SK-N-SH (cell line): ENCODE measurements around the gene HPCAL1. TPM values are rescaled to one million over a fixed set of nuclear protein-coding genes. Genes with fewer than 3 reads are reported as not detected.

Source experiments
- CTCF ChIA-PET: fragments of 300-600, 350-600 bp; formaldehyde crosslinking; extraction: SDS; loops from one replicate; lab custom pipeline; 2021; lab: Yijun Ruan, JAX
- POLR2A ChIA-PET: fragments of 350-600 bp; sonication (Branson Sonifier 250); formaldehyde crosslinking; extraction: SDS; loops from one replicate; lab custom pipeline; 2020; ENCODE audit warnings: antibody characterized with exemption, inconsistent platforms; lab: Yijun Ruan, JAX
- DNase-seq: peaks from one replicate; pipeline ENCODE4 v3.0.0; 2012
- H2AFZ ChIP-seq: fragments of 200-600 bp; sonication (generic); 2 replicates; pipeline ENCODE4 v1.8.1; 2016; ENCODE audit warnings: antibody characterized with exemption, mild to moderate bottlenecking, low read depth
- H3F3A ChIP-seq: fragments of 200-600 bp; sonication (generic); replicated peaks from 2 replicates; pipeline ENCODE3; 2016; ENCODE audit warnings: antibody characterized with exemption, mild to moderate bottlenecking; ENCODE audit not compliant: insufficient read depth
- H3K27ac ChIP-seq, 2 experiments: fragments of 200-500 bp in 1 of 2; fragments of 200-600 bp in 1 of 2; sonication (Bioruptor generic) in 1 of 2; sonication (generic), shearing (Covaris generic) in 1 of 2; 2 replicates each; pipeline versions ENCODE4 v1.5.1 to v1.6.1; 2014 to 2016; ENCODE audit warnings: low read depth in 2 of 2, inconsistent platforms in 1 of 2, low read length in 1 of 2, mild to moderate bottlenecking in 1 of 2, mixed read lengths in 1 of 2
- H3K27me3 ChIP-seq: fragments of 200-600 bp; sonication (generic), shearing (Covaris generic); 2 replicates; pipeline ENCODE4 v1.6.1; 2016; ENCODE audit warnings: mixed run types; ENCODE audit not compliant: insufficient read depth
- H3K36me3 ChIP-seq, 2 experiments: fragments of 200-500 bp in 1 of 2; fragments of 200-600 bp in 1 of 2; sonication (Bioruptor generic) in 1 of 2; sonication (generic) in 1 of 2; replicated peaks in 1 of 2; 2 replicates each; pipeline versions ENCODE3 to v1.5.1; 2014 to 2016; ENCODE audit warnings: low read length in 1 of 2, mild to moderate bottlenecking in 1 of 2; ENCODE audit not compliant: insufficient read depth in 2 of 2, control insufficient read depth in 1 of 2
- H3K4me1 ChIP-seq, 2 experiments: fragments of 200-500 bp in 1 of 2; fragments of 200-600 bp in 1 of 2; sonication (Bioruptor generic) in 1 of 2; sonication (generic), shearing (Covaris generic) in 1 of 2; 2 replicates each; pipeline versions ENCODE4 v1.5.1 to v1.6.1; 2014 to 2016; ENCODE audit warnings: low read depth in 1 of 2, low read length in 1 of 2, mixed run types in 1 of 2; ENCODE audit not compliant: insufficient read depth in 2 of 2, control insufficient read depth in 1 of 2
- H3K4me2 ChIP-seq: fragments of 200-600 bp; sonication (generic), shearing (Covaris generic); 2 replicates; pipeline ENCODE4 v1.6.1; 2017; ENCODE audit warnings: mixed run types
- H3K4me3 ChIP-seq, 2 experiments: fragments of 200-500 bp in 1 of 2; fragments of 200-600 bp in 1 of 2; sonication (Bioruptor generic) in 1 of 2; sonication (generic), shearing (Covaris generic) in 1 of 2; 2 replicates each; pipeline versions ENCODE4 v1.5.1 to v1.8.1; 2014 to 2016; ENCODE audit warnings: low read depth in 2 of 2, inconsistent platforms in 1 of 2, low read length in 1 of 2, mild to moderate bottlenecking in 1 of 2, mixed read lengths in 1 of 2, moderate library complexity in 1 of 2
- H3K79me2 ChIP-seq: fragments of 200-600 bp; sonication (generic); 2 replicates; pipeline ENCODE4 v1.8.1; 2017; ENCODE audit warnings: mild to moderate bottlenecking; ENCODE audit not compliant: insufficient read depth
- H3K9ac ChIP-seq: fragments of 200-600 bp; sonication (generic); 2 replicates; pipeline ENCODE4 v1.6.1; 2017; ENCODE audit warnings: mixed run types
- H3K9me2 ChIP-seq: fragments of 200-600 bp; sonication (generic); 2 replicates; pipeline ENCODE4 v1.6.1; 2017; ENCODE audit warnings: mixed run types
- H3K9me3 ChIP-seq: fragments of 200-600 bp; sonication (generic); 2 replicates; pipeline ENCODE4 v1.6.1; 2017; ENCODE audit warnings: mixed run types, mild to moderate bottlenecking, moderate library complexity
- H4K20me1 ChIP-seq: fragments of 200-600 bp; sonication (generic); 2 replicates; pipeline ENCODE4 v1.6.1; 2017; ENCODE audit warnings: mild to moderate bottlenecking, mixed run types; ENCODE audit not compliant: insufficient read depth
- EZH2phosphoT487 ChIP-seq: fragments of 200-600 bp; sonication (generic); IDR thresholded peaks from 2 replicates; pipeline ENCODE4 v1.6.1; 2017; ENCODE audit warnings: low read depth, mixed run types, mild to moderate bottlenecking, antibody characterized with exemption, moderate library complexity, borderline replicate concordance
- FOSL2 ChIP-seq: IDR thresholded peaks from 2 replicates; pipeline ENCODE4 v1.4.0; 2012; ENCODE audit warnings: low read depth, mild to moderate bottlenecking, moderate library complexity, borderline replicate concordance
- FOXJ3 ChIP-seq: sonication (generic); formaldehyde crosslinking; IDR thresholded peaks from 2 replicates; pipeline ENCODE4 v1.5.1; 2020; ENCODE audit warnings: mild to moderate bottlenecking, missing genetic modification reagents
- FOXM1 ChIP-seq: IDR thresholded peaks from 2 replicates; pipeline ENCODE4 v1.4.0; 2012; ENCODE audit warnings: low read depth, mild to moderate bottlenecking
- GABPA ChIP-seq: IDR thresholded peaks from 2 replicates; pipeline ENCODE4 v1.4.0; 2012; ENCODE audit warnings: low read depth, mild to moderate bottlenecking
- MAX ChIP-seq: IDR thresholded peaks from 2 replicates; pipeline ENCODE4 v1.4.0; 2012; ENCODE audit warnings: low read depth
- MEF2A ChIP-seq: IDR thresholded peaks from 2 replicates; pipeline ENCODE4 v1.4.0; 2012; ENCODE audit warnings: low read depth, borderline replicate concordance
- NFIC ChIP-seq: IDR thresholded peaks from 2 replicates; pipeline ENCODE4 v1.4.0; 2012; ENCODE audit warnings: borderline replicate concordance
- RCOR1 ChIP-seq: fragments of 150-350 bp; IDR thresholded peaks from 2 replicates; pipeline ENCODE4 v1.6.1; 2017; ENCODE audit warnings: antibody characterized with exemption, low read length
- RFX5 ChIP-seq: IDR thresholded peaks from 2 replicates; pipeline ENCODE4 v1.6.1; 2012; ENCODE audit warnings: mild to moderate bottlenecking, improper control_type of control experiment, low read length
- SIN3A ChIP-seq: IDR thresholded peaks from 2 replicates; pipeline ENCODE4 v1.6.1; 2012; ENCODE audit warnings: low read depth, mild to moderate bottlenecking, low read length, moderate library complexity, borderline replicate concordance
- TCF12 ChIP-seq: IDR thresholded peaks from 2 replicates; pipeline ENCODE4 v1.4.0; 2012
- USF2 ChIP-seq: fragments of 150-350 bp; IDR thresholded peaks from 2 replicates; pipeline ENCODE4 v1.6.1; 2017; ENCODE audit warnings: antibody characterized with exemption, low read length, low read depth, borderline replicate concordance
- WGBS: methylation state at CpG from one replicate; pipeline ENCODE4 v1.1.6; 2017; ENCODE audit warnings: low lambda C conversion rate; 5-methylcytosine and 5-hydroxymethylcytosine counted together
- polyA plus RNA-seq, 3 experiments: library from polyadenylated mRNA; depleted of rRNA; stranded (reverse); fragments of >200 nt; gene quantifications; 2 replicates each; pipeline ENCODE4 v1.2.3, GENCODE V29; 2012
- TF ChIP-seq, protein P1 (sequence below): IDR thresholded peaks from 2 replicates; pipeline ENCODE4 v1.4.0; 2012; ENCODE audit warnings: low read depth, borderline replicate concordance
- TF ChIP-seq, protein P2 (sequence below): fragments of 200-600 bp; sonication (generic); IDR thresholded peaks from 2 replicates; pipeline ENCODE4 v1.6.1; 2017; ENCODE audit warnings: antibody characterized with exemption, mild to moderate bottlenecking, moderate library complexity

The HPCAL1 gene
- polyA plus RNA-seq, 1 of the 3 experiments (the other 2 are of a cell fraction): 77.0 TPM

GRCh38 chr2:10422732-10423399, 120.2 kb downstream of the HPCAL1 start:
- Histone ChIP-seq H3K9ac (no peak overlapping the region), H2AFZ (no peak overlapping the region), H3K27ac (no peak overlapping the region), H3F3A (no peaks in the 10 kb centered on the region)
- TF ChIP-seq MAX (no peak), FOXM1 (no peak), USF2 (no peak), EZH2phosphoT487 (no peak)
- TF ChIP-seq, all 33 proteins: peak for 0
- H3K36me3 ChIP-seq: peaks cover 4 to 16% of the 10 kb centered on the region in 2 experiments
- H3K9me2 ChIP-seq: no peaks in the 10 kb centered on the region
- no peak overlapping the region for H3K4me2 ChIP-seq
- H3K4me3 ChIP-seq: no peak overlapping the region
- H3K79me2 ChIP-seq: no peaks in the 10 kb centered on the region
- DNase-seq: no peak
- ChIA-PET POLR2A (no interaction called here), CTCF (interaction anchor here (0.7 to 8.3 kb wide), 5 partner anchors 12 to 350 kb away, joined by 3 to 69 read pairs (median 24); no protein-coding TSS in a partner anchor)
- WGBS: 88% methylated on average over 18 of the region's 24 CpGs
- H3K27me3 ChIP-seq: no peaks in the 10 kb centered on the region
- H3K4me1 ChIP-seq: peaks cover 0 to 3% of the 10 kb centered on the region in 2 experiments; a peak in 1 of 4 replicates
- no peaks in the 10 kb centered on the region for H4K20me1 ChIP-seq
- H3K9me3 ChIP-seq: no peaks in the 10 kb centered on the region

- Histone ChIP-seq H2AFZ (no peak overlapping the region), H3K9me3 (no peaks in the 10 kb centered on the region), H3K9me2 (no peaks in the 10 kb centered on the region), H3K27me3 (no peaks in the 10 kb centered on the region), H3K9ac (no peak overlapping the region), H3K36me3 (peaks cover 4 to 16% of the 10 kb centered on the region in 2 experiments), H3K79me2 (no peaks in the 10 kb centered on the region), H3K4me1 (peaks cover 0 to 3% of the 10 kb centered on the region in 2 experiments; a peak in 1 of 4 replicates), H3K27ac (no peak overlapping the region), H3K4me2 (no peak overlapping the region), H4K20me1 (no peaks in the 10 kb centered on the region), H3K4me3 (no peak overlapping the region), H3F3A (no peaks in the 10 kb centered on the region)
- POLR2A ChIA-PET: no interaction called here
- TF ChIP-seq TCF12: no peak
- CTCF ChIA-PET: interaction anchor here (0.6 to 8.3 kb wide), 5 partner anchors 11 to 299 kb away, joined by 3 to 69 read pairs (median 24); no protein-coding TSS in a partner anchor
- DNase-seq: no peak
- 93% methylated on average over 5 of the region's 6 CpGs for WGBS
Observed at GRCh38 chr2:10423400-10423774, 120.7 kb downstream of the HPCAL1 start.

DNA sequence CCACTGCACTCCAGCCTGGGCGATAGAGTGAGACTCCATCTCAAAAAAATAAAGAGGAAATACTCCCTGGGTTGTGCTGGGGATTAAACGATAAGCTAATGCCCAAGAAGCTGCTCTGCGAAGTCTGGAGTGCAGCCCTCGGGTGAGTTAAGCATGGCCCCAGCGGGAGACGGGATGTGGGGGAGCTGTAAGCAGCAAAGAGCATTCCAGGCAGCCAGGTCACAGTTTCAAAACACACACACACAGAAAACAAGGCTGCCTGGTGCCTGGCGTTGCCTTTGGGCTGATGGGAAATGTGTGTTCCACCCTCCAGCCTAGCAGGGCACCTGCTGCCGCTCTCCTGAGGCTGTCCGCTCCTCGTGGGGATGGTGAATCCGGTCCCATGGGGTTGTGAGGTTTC, 121.3 kb downstream of the HPCAL1 start:
- no peak for DNase-seq
- no peaks in the 10 kb centered on the region for H3K27me3 ChIP-seq
- H3K36me3 ChIP-seq: peaks cover 4 to 16% of the 10 kb centered on the region in 2 experiments
- ChIA-PET POLR2A (no interaction called here), CTCF (interaction anchor here (0.8 to 8.3 kb wide), 6 partner anchors 11 to 351 kb away, joined by 3 to 69 read pairs (median 19); no protein-coding TSS in a partner anchor)
- H4K20me1 ChIP-seq: no peaks in the 10 kb centered on the region
- H3K4me3 ChIP-seq: no peak overlapping the region
- H3K27ac ChIP-seq: no peak overlapping the region
- H3K9me2 ChIP-seq: no peaks in the 10 kb centered on the region
- H3F3A ChIP-seq: no peaks in the 10 kb centered on the region
- no peak overlapping the region for H3K4me2 ChIP-seq
- H3K9me3 ChIP-seq: no peaks in the 10 kb centered on the region
- 80% methylated on average over 7 of the region's 11 CpGs for WGBS
- peaks cover 0 to 3% of the 10 kb centered on the region in 2 experiments; a peak in 1 of 4 replicates for H3K4me1 ChIP-seq
- no peak overlapping the region for H3K9ac ChIP-seq
- no peak overlapping the region for H2AFZ ChIP-seq
- no peaks in the 10 kb centered on the region for H3K79me2 ChIP-seq
- no peak for TF ChIP-seq MAX
- TF ChIP-seq EZH2phosphoT487: no peak
- TF ChIP-seq, protein P1, sequence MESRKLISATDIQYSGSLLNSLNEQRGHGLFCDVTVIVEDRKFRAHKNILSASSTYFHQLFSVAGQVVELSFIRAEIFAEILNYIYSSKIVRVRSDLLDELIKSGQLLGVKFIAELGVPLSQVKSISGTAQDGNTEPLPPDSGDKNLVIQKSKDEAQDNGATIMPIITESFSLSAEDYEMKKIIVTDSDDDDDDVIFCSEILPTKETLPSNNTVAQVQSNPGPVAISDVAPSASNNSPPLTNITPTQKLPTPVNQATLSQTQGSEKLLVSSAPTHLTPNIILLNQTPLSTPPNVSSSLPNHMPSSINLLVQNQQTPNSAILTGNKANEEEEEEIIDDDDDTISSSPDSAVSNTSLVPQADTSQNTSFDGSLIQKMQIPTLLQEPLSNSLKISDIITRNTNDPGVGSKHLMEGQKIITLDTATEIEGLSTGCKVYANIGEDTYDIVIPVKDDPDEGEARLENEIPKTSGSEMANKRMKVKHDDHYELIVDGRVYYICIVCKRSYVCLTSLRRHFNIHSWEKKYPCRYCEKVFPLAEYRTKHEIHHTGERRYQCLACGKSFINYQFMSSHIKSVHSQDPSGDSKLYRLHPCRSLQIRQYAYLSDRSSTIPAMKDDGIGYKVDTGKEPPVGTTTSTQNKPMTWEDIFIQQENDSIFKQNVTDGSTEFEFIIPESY: no peak
- TF ChIP-seq, protein P2, sequence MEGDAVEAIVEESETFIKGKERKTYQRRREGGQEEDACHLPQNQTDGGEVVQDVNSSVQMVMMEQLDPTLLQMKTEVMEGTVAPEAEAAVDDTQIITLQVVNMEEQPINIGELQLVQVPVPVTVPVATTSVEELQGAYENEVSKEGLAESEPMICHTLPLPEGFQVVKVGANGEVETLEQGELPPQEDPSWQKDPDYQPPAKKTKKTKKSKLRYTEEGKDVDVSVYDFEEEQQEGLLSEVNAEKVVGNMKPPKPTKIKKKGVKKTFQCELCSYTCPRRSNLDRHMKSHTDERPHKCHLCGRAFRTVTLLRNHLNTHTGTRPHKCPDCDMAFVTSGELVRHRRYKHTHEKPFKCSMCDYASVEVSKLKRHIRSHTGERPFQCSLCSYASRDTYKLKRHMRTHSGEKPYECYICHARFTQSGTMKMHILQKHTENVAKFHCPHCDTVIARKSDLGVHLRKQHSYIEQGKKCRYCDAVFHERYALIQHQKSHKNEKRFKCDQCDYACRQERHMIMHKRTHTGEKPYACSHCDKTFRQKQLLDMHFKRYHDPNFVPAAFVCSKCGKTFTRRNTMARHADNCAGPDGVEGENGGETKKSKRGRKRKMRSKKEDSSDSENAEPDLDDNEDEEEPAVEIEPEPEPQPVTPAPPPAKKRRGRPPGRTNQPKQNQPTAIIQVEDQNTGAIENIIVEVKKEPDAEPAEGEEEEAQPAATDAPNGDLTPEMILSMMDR: no peak
- no peak for TF ChIP-seq RCOR1
- TF ChIP-seq SIN3A: no peak
- TF ChIP-seq MEF2A: no peak
- TF ChIP-seq NFIC: no peak
- no peak for TF ChIP-seq GABPA
- TF ChIP-seq FOSL2: no peak
- TF ChIP-seq FOXJ3 (CRISPR knock-in tag): no peak
- TF ChIP-seq RFX5: no peak
